ENCODE results near the gene TPGS2. TPM values are rescaled to one million over a fixed set of nuclear protein-coding genes. Genes with fewer than 3 reads are reported as not detected.

TPGS2 gene
- total RNA-seq, 1 donor from 2014 or later, result 28.2 TPM

DNA sequence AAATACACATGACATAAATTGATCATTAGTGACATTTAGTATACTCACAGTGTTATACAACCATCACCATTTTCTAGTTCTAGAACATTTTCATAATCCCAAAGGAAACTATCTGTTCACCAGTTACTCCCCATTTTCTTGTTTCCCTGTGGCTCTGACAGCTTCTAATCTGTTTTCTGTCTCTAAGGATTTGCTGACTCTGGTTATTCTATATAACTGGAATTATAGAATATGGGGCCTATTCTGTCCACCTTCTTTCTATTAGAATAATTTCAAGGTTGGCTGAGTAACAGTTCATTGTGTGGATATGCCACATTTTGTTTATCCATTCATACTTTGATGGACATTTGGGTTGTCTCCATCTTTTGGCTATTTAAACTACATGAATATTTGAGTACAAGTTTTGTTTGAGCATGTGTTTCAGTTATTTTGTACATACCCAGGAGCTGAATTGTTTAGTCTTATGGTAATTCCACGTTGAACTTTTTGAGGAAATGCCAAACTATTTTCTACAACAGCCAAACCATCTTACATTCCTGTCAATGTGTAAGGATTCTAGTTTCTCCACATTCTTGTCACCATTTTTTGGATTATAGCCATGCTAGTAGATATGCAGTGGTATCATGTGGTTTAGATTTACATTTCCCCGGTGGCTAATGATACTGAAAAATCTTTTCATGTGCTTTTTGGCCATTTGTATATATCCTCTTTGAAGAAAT lies 20.6 kb upstream of the TPGS2 start:
- H3K4me3 ChIP-seq (ENCODE audit: low read length in 3 of 3), result no peak overlapping the region
- no peak overlapping the region for H3K27ac ChIP-seq (ENCODE audit: low read depth, low read length)
- H3K4me1 ChIP-seq (ENCODE audit: control insufficient read depth in 3 of 3, insufficient read depth in 3 of 3, low read length in 3 of 3), result no peaks in the 10 kb centered on the region
- H3K36me3 ChIP-seq (ENCODE audit: control insufficient read depth in 3 of 3, insufficient read depth in 3 of 3, low read length in 3 of 3), result peaks cover 0 to 3% (median 0%) of the 10 kb centered on the region in 3 donors
- H3K9me3 ChIP-seq (ENCODE audit: control insufficient read depth in 3 of 3, low read length in 3 of 3), result no peaks in the 10 kb centered on the region
- H3K9ac ChIP-seq (ENCODE audit: low read depth in 1 of 3, low read length in 3 of 3), result no peak overlapping the region
- H3K27me3 ChIP-seq (ENCODE audit: control insufficient read depth in 3 of 3, insufficient read depth in 3 of 3, low read length in 3 of 3), result no peaks in the 10 kb centered on the region

DNA sequence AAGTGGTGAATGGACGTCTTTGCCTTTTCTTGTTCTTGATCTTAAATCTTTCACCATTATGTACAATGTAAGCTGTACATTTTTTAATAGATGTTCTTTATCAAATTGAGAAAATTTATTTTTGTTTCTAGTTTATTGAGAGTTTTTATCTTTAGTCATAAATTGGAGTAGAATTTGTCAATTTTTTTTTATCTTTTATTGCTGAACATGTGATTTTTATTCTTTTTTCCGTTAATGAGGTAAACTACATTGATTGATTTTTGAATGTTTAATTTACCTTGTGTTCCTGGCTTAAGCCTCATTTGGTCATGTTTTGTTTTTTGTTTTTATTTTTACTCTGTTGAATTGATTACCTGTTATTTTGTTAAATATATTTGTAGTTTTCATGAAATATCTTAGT lies 19.8 kb upstream of the TPGS2 start:
- Histone ChIP-seq H3K27me3 (ENCODE audit: control insufficient read depth in 3 of 3, insufficient read depth in 3 of 3, low read length in 3 of 3) (no peaks in the 10 kb centered on the region), H3K4me3 (ENCODE audit: low read length in 3 of 3) (no peak overlapping the region), H3K36me3 (ENCODE audit: control insufficient read depth in 3 of 3, insufficient read depth in 3 of 3, low read length in 3 of 3) (peaks cover 0 to 3% (median 0%) of the 10 kb centered on the region in 3 donors), H3K9me3 (ENCODE audit: control insufficient read depth in 3 of 3, low read length in 3 of 3) (no peaks in the 10 kb centered on the region), H3K27ac (ENCODE audit: low read depth, low read length) (no peak overlapping the region), H3K9ac (ENCODE audit: low read depth in 1 of 3, low read length in 3 of 3) (no peak overlapping the region), H3K4me1 (ENCODE audit: control insufficient read depth in 3 of 3, insufficient read depth in 3 of 3, low read length in 3 of 3) (no peaks in the 10 kb centered on the region)

DNA sequence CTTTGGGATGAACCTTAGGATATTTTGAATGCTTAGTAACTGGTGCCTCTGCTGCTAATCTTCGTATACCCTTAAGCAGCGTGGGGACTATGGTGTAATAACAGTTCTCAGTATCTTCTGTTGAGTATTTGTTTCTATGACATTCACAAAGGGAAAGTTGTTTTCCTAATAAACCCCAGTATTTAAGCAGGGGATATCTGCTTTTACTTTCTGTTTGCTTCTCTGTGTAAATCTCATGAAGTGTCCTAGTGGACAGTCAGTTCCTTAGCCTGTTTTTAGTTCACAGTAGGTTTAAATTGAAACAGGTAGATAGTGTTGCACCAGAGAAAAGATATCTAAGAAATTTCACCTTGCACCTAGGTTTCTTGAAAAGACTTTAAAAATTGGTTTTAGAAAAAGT lies 15.0 kb upstream of the TPGS2 start:
- H3K9ac ChIP-seq (ENCODE audit: low read depth in 1 of 3, low read length in 3 of 3), result no peak overlapping the region
- H3K27ac ChIP-seq (ENCODE audit: low read depth, low read length), result no peak overlapping the region
- H3K27me3 ChIP-seq (ENCODE audit: control insufficient read depth in 3 of 3, insufficient read depth in 3 of 3, low read length in 3 of 3), result no peaks in the 10 kb centered on the region
- no peaks in the 10 kb centered on the region for H3K9me3 ChIP-seq (ENCODE audit: control insufficient read depth in 3 of 3, low read length in 3 of 3)
- no peak overlapping the region for H3K4me3 ChIP-seq (ENCODE audit: low read length in 3 of 3)
- peaks cover 0 to 4% (median 0%) of the 10 kb centered on the region in 3 donors for H3K36me3 ChIP-seq (ENCODE audit: control insufficient read depth in 3 of 3, insufficient read depth in 3 of 3, low read length in 3 of 3)
- no peaks in the 10 kb centered on the region for H3K4me1 ChIP-seq (ENCODE audit: control insufficient read depth in 3 of 3, insufficient read depth in 3 of 3, low read length in 3 of 3)

DNA sequence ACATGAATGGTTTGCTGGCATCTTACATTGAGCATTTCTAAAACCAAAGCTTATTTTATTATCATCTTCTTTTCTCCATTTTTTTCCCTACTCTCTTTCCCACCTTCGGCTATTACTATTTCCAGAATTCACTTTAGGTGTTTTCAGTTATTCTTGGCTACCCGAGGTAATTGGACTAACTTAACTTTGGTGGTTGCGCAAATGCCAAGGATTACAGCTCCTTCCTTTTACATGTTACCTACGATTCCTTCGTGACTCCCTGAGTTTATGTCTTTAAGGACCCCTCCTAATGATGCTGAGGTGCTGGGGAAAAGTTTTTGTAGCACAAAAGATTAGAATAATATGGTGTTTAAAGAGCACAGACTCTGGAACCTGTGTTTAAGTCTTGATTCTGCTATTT lies 14.4 kb upstream of the TPGS2 start:
- Histone ChIP-seq H3K9me3 (ENCODE audit: control insufficient read depth in 3 of 3, low read length in 3 of 3) (no peaks in the 10 kb centered on the region), H3K27ac (ENCODE audit: low read depth, low read length) (no peak overlapping the region), H3K36me3 (ENCODE audit: control insufficient read depth in 3 of 3, insufficient read depth in 3 of 3, low read length in 3 of 3) (peaks cover 0 to 4% (median 0%) of the 10 kb centered on the region in 3 donors), H3K4me1 (ENCODE audit: control insufficient read depth in 3 of 3, insufficient read depth in 3 of 3, low read length in 3 of 3) (no peaks in the 10 kb centered on the region), H3K4me3 (ENCODE audit: low read length in 3 of 3) (no peak overlapping the region), H3K27me3 (ENCODE audit: control insufficient read depth in 3 of 3, insufficient read depth in 3 of 3, low read length in 3 of 3) (no peaks in the 10 kb centered on the region), H3K9ac (ENCODE audit: low read depth in 1 of 3, low read length in 3 of 3) (no peak overlapping the region)

DNA sequence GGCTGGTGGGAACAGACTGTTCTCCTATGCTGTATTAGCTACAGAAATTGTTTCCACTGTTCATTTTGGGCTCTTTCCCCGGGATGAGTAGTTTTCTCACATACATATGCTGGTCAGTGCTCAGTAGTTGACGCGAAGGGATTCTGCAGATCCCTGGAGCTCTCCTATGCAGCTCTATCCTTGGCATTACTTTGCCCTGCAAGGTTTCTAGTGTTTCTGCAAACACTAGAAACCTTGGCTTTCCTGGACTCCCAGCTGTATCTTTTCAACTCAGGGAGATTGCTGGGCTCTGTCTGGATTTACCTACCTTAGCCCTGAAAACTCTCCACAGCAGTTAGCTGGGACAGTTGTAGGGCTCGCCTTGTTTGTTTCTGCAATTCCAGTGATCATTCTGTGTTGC lies 11.0 kb upstream of the TPGS2 start:
- peaks cover 0 to 3% (median 0%) of the 10 kb centered on the region in 3 donors for H3K4me1 ChIP-seq (ENCODE audit: control insufficient read depth in 3 of 3, insufficient read depth in 3 of 3, low read length in 3 of 3)
- no peak overlapping the region for H3K27ac ChIP-seq (ENCODE audit: low read depth, low read length)
- no peak overlapping the region for H3K9ac ChIP-seq (ENCODE audit: low read depth in 1 of 3, low read length in 3 of 3)
- H3K36me3 ChIP-seq (ENCODE audit: control insufficient read depth in 3 of 3, insufficient read depth in 3 of 3, low read length in 3 of 3), result peaks cover 0 to 4% (median 0%) of the 10 kb centered on the region in 3 donors
- H3K4me3 ChIP-seq (ENCODE audit: low read length in 3 of 3), result no peak overlapping the region
- H3K9me3 ChIP-seq (ENCODE audit: control insufficient read depth in 3 of 3, low read length in 3 of 3), result no peaks in the 10 kb centered on the region
- H3K27me3 ChIP-seq (ENCODE audit: control insufficient read depth in 3 of 3, insufficient read depth in 3 of 3, low read length in 3 of 3), result no peaks in the 10 kb centered on the region

DNA sequence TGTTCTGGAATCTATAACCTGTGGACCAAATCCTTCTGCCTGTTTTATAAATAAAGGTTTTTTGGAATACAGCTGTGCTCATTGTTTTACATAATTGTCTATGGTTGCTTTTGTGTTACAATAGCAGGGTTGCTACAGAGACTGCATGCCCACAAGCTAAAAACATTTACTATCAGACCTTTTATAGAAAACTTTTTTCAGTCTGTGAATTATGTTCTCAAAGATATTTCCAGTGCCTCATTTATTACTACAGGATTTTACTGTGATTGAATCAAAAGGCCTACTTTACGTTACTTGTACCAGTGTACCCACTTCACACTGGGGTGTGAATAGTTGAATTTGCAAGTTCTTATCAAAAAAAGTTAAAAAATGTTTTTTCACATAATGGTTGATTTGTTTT lies 7.1 kb upstream of the TPGS2 start:
- Histone ChIP-seq H3K36me3 (ENCODE audit: control insufficient read depth in 3 of 3, insufficient read depth in 3 of 3, low read length in 3 of 3) (peaks cover 0 to 2% (median 0%) of the 10 kb centered on the region in 3 donors), H3K4me3 (ENCODE audit: low read length in 3 of 3) (no peak overlapping the region), H3K27me3 (ENCODE audit: control insufficient read depth in 3 of 3, insufficient read depth in 3 of 3, low read length in 3 of 3) (no peaks in the 10 kb centered on the region), H3K4me1 (ENCODE audit: control insufficient read depth in 3 of 3, insufficient read depth in 3 of 3, low read length in 3 of 3) (peaks cover 0 to 3% (median 0%) of the 10 kb centered on the region in 3 donors), H3K9me3 (ENCODE audit: control insufficient read depth in 3 of 3, low read length in 3 of 3) (no peaks in the 10 kb centered on the region), H3K9ac (ENCODE audit: low read depth in 1 of 3, low read length in 3 of 3) (no peak overlapping the region), H3K27ac (ENCODE audit: low read depth, low read length) (no peak overlapping the region)

DNA sequence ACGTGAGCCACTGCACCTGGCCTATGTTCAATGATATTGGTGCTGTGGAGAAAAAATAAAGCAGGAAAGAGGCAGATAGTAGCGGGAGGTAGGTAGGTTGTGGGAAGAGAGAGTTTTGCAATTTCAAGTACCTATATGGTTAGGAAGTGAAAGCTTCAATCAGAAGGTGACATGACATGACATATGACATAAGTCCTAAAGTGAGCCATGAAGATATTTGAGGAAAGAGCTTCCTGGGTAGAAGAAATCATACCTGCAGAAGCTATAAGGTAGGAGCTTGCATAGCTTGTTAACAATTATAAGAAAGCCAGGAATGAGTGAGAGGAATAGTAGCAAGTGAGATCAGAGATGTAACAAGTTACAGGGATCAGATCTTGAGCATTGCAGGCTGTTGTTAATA lies 4.3 kb upstream of the TPGS2 start:
- no peak overlapping the region for H3K27ac ChIP-seq (ENCODE audit: low read depth, low read length)
- H3K9me3 ChIP-seq (ENCODE audit: control insufficient read depth in 3 of 3, low read length in 3 of 3), result no peaks in the 10 kb centered on the region
- H3K27me3 ChIP-seq (ENCODE audit: control insufficient read depth in 3 of 3, insufficient read depth in 3 of 3, low read length in 3 of 3), result no peaks in the 10 kb centered on the region
- no peak overlapping the region for H3K4me3 ChIP-seq (ENCODE audit: low read length in 3 of 3)
- H3K36me3 ChIP-seq (ENCODE audit: control insufficient read depth in 3 of 3, insufficient read depth in 3 of 3, low read length in 3 of 3), result no peaks in the 10 kb centered on the region
- H3K9ac ChIP-seq (ENCODE audit: low read depth in 1 of 3, low read length in 3 of 3), result no peak overlapping the region
- H3K4me1 ChIP-seq (ENCODE audit: control insufficient read depth in 3 of 3, insufficient read depth in 3 of 3, low read length in 3 of 3), result peaks cover 11 to 18% (median 13%) of the 10 kb centered on the region in 3 donors

DNA sequence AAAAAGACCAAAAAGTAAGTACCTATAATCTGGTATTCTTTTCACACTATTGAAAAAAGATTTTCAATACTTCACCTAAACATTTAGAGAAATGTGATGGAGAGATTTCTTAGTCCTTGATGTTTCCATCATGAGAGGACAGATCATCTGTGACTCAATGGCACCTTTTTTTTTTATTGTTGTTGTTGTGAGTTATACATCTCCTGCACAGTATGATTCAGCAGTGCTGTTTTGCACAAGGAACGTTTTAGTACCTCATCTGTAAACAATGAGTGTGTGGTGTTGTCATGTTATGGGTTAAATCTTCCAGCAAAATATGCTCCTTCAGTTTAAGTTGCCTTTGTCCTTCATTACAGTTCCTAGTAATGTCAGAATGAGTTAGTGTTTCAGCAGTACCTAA lies 2.3 kb upstream of the TPGS2 start:
- H3K9ac ChIP-seq (ENCODE audit: low read depth in 1 of 3, low read length in 3 of 3), result no peak overlapping the region
- no peaks in the 10 kb centered on the region for H3K9me3 ChIP-seq (ENCODE audit: control insufficient read depth in 3 of 3, low read length in 3 of 3)
- H3K27ac ChIP-seq (ENCODE audit: low read depth, low read length), result no peak overlapping the region
- no peaks in the 10 kb centered on the region for H3K36me3 ChIP-seq (ENCODE audit: control insufficient read depth in 3 of 3, insufficient read depth in 3 of 3, low read length in 3 of 3)
- peaks cover 9 to 20% (median 15%) of the 10 kb centered on the region in 3 donors for H3K4me1 ChIP-seq (ENCODE audit: control insufficient read depth in 3 of 3, insufficient read depth in 3 of 3, low read length in 3 of 3)
- no peaks in the 10 kb centered on the region for H3K27me3 ChIP-seq (ENCODE audit: control insufficient read depth in 3 of 3, insufficient read depth in 3 of 3, low read length in 3 of 3)
- H3K4me3 ChIP-seq (ENCODE audit: low read length in 3 of 3), result no peak overlapping the region

DNA sequence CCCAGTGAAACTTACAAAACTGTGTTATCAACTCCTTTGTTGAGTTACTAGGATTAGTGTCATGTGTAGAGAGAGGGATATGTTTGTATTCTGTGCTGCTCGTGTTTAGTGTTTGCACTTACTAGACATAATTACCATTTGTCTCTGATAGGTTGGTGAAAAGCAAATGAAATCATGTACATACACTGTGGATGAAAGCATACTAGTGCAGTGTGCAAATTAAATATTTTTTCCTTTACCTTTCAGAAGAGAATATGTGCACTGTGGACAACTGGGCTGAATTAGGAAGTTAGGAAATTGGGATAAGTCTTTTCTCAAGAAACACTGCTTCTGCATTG lies 1.3 kb upstream of the TPGS2 start:
- peak overlapping the region; percentile 84 for H3K27ac ChIP-seq (ENCODE audit: low read depth, low read length)
- H3K27me3 ChIP-seq (ENCODE audit: control insufficient read depth in 3 of 3, insufficient read depth in 3 of 3, low read length in 3 of 3), result no peaks in the 10 kb centered on the region
- H3K36me3 ChIP-seq (ENCODE audit: control insufficient read depth in 3 of 3, insufficient read depth in 3 of 3, low read length in 3 of 3), result no peaks in the 10 kb centered on the region
- H3K9ac ChIP-seq (ENCODE audit: low read depth in 1 of 3, low read length in 3 of 3), result peak overlapping the region in 2 of 3 donors; percentile 90
- peaks cover 9 to 20% (median 15%) of the 10 kb centered on the region in 3 donors for H3K4me1 ChIP-seq (ENCODE audit: control insufficient read depth in 3 of 3, insufficient read depth in 3 of 3, low read length in 3 of 3)
- H3K4me3 ChIP-seq (ENCODE audit: low read length in 3 of 3), result peak overlapping the region; percentile 94 to 100 (median 98)
- H3K9me3 ChIP-seq (ENCODE audit: control insufficient read depth in 3 of 3, low read length in 3 of 3), result no peaks in the 10 kb centered on the region

DNA sequence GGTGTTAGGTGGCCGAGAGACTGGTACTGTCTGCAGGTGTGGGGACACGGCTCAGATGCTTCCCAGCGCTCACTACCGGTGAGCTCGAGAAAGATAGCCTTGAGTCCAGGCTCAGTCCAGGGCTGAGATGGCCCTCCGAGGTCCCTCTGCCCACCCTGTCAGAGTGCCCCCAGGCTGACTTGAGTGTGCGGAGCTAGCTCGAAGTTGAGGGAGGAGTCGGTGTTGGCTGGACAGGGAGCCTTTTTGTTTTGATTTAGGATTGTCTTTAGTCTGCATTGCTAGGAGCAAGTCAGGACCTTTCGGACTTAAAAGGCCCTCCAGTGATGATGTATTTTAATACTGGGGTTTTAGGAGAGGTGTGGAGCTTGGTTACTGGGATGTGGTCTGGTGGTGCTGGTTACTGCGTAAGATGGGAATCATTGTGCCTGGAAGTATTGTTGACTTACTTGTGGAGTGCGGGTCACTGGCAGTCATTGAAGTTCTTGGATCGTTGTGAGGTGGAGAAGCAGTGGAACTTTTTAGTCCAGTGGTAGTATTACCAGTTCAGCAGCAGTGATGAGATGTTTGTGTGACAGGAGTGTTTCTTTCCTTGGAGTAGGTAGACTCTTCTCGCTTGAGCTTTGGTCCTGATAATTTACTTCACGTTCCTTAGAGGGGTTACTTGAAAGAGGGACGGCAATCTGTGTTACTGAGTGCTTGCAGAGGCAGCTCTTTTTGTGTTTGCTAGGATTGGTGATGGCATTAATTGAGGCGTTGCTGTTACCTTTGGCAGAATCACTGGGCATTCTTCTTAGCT lies 758 bp upstream of the TPGS2 start:
- H3K4me3 ChIP-seq (ENCODE audit: low read length in 3 of 3), result peak overlapping the region; percentile 94 to 100 (median 98)
- no peaks in the 10 kb centered on the region for H3K9me3 ChIP-seq (ENCODE audit: control insufficient read depth in 3 of 3, low read length in 3 of 3)
- H3K4me1 ChIP-seq (ENCODE audit: control insufficient read depth in 3 of 3, insufficient read depth in 3 of 3, low read length in 3 of 3), result peaks cover 9 to 20% (median 15%) of the 10 kb centered on the region in 3 donors
- peak overlapping the region; percentile 84 for H3K27ac ChIP-seq (ENCODE audit: low read depth, low read length)
- H3K27me3 ChIP-seq (ENCODE audit: control insufficient read depth in 3 of 3, insufficient read depth in 3 of 3, low read length in 3 of 3), result no peaks in the 10 kb centered on the region
- no peaks in the 10 kb centered on the region for H3K36me3 ChIP-seq (ENCODE audit: control insufficient read depth in 3 of 3, insufficient read depth in 3 of 3, low read length in 3 of 3)
- peak overlapping the region; percentile 90 to 91 (median 90) for H3K9ac ChIP-seq (ENCODE audit: low read depth in 1 of 3, low read length in 3 of 3)

All from skeletal muscle tissue (tissue), 4 donors.